Suprapubic skin (tissue), 4 donors: ENCODE data around the gene ERI3. TPM values are rescaled to one million over a fixed set of nuclear protein-coding genes. Genes with fewer than 3 reads are reported as not detected.

Experiments
- DNase-seq, 2 donors: peaks; one replicate each; pipeline ENCODE4 v3.0.0-alpha.2; 2019; ENCODE audit warnings: low spot score in 2 of 2
- H3K27ac ChIP-seq: fragments of 200-600 bp; sonication (generic); one replicate; pipeline ENCODE4 v1.5.1; 2019
- H3K27me3 ChIP-seq: fragments of 200-600 bp; sonication (generic); one replicate; pipeline ENCODE4 v1.5.1; 2019
- H3K36me3 ChIP-seq: fragments of 200-600 bp; sonication (generic); one replicate; pipeline ENCODE4 v1.5.1; 2019
- H3K4me1 ChIP-seq: fragments of 200-600 bp; sonication (generic); one replicate; pipeline ENCODE4 v1.5.1; 2019
- H3K4me3 ChIP-seq: fragments of 200-600 bp; sonication (generic); one replicate; pipeline ENCODE4 v1.5.1; 2019; ENCODE audit warnings: mild to moderate bottlenecking
- H3K9me3 ChIP-seq: fragments of 200-600 bp; sonication (generic); one replicate; pipeline ENCODE4 v1.5.1; 2019
- CTCF ChIP-seq, 2 donors: fragments of 200-600 bp in 1 of 2; fragments of 450-650 bp in 1 of 2; sonication (generic) in 1 of 2; IDR thresholded peaks; one replicate each; pipeline ENCODE4 v1.5.1; 2016 to 2019; ENCODE audit warnings: antibody characterized with exemption in 2 of 2, mild to moderate bottlenecking in 1 of 2, moderate library complexity in 1 of 2
- EP300 ChIP-seq: sonication (generic); formaldehyde crosslinking; IDR thresholded peaks from one replicate; pipeline ENCODE4 v1.6.1; 2017; ENCODE audit warnings: antibody characterized with exemption
- POLR2A ChIP-seq, 2 donors: fragments of 450-650 bp; IDR thresholded peaks; one replicate each; pipeline ENCODE4 v1.6.1; 2017; ENCODE audit warnings: antibody characterized with exemption in 2 of 2, mild to moderate bottlenecking in 2 of 2, moderate library complexity in 2 of 2
- POLR2AphosphoS5 ChIP-seq, 3 donors: sonication (generic); formaldehyde crosslinking; IDR thresholded peaks; one replicate each; pipeline ENCODE4 v1.6.1; 2017; ENCODE audit warnings: antibody characterized with exemption in 3 of 3
- WGBS: methylation state at CpG from one replicate; pipeline ENCODE4 v1.1.5; 2018; 5-methylcytosine and 5-hydroxymethylcytosine counted together
- total RNA-seq, 4 donors: library from RNA; depleted of rRNA; stranded (reverse); fragments of >200 nt; gene quantifications; one replicate each; pipeline ENCODE4 v1.1.0, GENCODE V29; 2016

Gene ERI3
- total RNA-seq, 4 donors from 2014 or later: 23.3 to 33.4 (median 31.0) TPM

GRCh38 chr1:44281962-44282703 is 72.9 kb downstream of the ERI3 start:
- Histone ChIP-seq H3K36me3 (peaks cover 32% of the 10 kb centered on the region), H3K27ac (no peak overlapping the region), H3K4me1 (peaks cover under 1% of the 10 kb centered on the region), H3K9me3 (no peaks in the 10 kb centered on the region), H3K4me3 (no peak overlapping the region), H3K27me3 (no peaks in the 10 kb centered on the region)
- TF ChIP-seq POLR2AphosphoS5 (IDR thresholded peaks at IDR 0.05): no peak
- no peak for TF ChIP-seq CTCF (IDR thresholded peaks at IDR 0.05)
- DNase-seq: no peak
- 80% methylated on average over 1 of the region's 1 CpG for WGBS

GRCh38 chr1:44276901-44277300 is 78.2 kb downstream of the ERI3 start:
- DNase-seq: no peak
- H3K36me3 ChIP-seq: peaks cover under 1% of the 10 kb centered on the region
- H3K27ac ChIP-seq: no peak overlapping the region
- no peak for TF ChIP-seq POLR2AphosphoS5 (IDR thresholded peaks at IDR 0.05)
- TF ChIP-seq CTCF (IDR thresholded peaks at IDR 0.05): no peak
- no peak for TF ChIP-seq EP300
- no peak for TF ChIP-seq POLR2A (IDR thresholded peaks at IDR 0.05)
- H3K4me3 ChIP-seq: no peak overlapping the region
- no peaks in the 10 kb centered on the region for H3K27me3 ChIP-seq
- H3K4me1 ChIP-seq: peaks cover 27% of the 10 kb centered on the region
- WGBS: 62% methylated on average over 2 of the region's 2 CpGs
- H3K9me3 ChIP-seq: no peaks in the 10 kb centered on the region

GRCh38 chr1:44275991-44276405 is 79.1 kb downstream of the ERI3 start:
- WGBS: 11% methylated on average over 3 of the region's 3 CpGs
- Histone ChIP-seq H3K4me1 (peaks cover 27% of the 10 kb centered on the region), H3K27me3 (no peaks in the 10 kb centered on the region)

DNA sequence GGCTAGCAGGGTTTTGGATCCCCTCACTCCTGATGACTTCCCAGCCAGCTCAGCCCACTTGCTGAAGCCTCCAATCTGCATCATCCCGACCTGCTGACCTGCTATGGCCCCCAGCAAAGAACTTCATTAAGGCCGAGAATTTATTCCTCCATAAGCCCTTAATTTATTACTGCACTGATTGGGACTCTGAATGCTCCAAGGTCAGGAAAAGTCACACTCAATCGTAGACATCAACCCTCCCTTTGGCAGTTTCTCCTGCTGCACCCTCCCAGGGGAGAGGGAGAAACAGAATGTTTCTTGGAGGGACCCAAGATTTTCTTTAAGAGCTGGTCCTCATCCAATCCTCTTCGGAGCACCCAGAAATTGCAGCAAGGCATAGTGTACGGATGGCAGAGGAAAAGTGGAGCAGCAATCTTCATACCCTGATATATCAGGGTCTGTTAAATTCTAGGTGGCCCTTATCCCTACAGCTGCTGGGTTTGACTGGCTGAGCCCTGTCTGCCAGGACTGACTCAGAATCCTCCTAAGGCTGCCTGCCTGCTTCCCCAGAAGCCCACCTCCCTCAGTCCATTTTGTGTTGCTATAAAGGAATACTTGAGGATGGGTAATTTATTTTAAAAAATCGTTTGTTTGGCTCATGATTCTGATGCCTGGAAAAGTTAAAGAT is 79.6 kb downstream of the ERI3 start:
- 49% methylated on average over 6 of the region's 6 CpGs for WGBS
- H3K4me3 ChIP-seq: no peak overlapping the region
- H3K9me3 ChIP-seq: no peaks in the 10 kb centered on the region
- DNase-seq: no peak
- no peak for TF ChIP-seq EP300
- TF ChIP-seq POLR2A (IDR thresholded peaks at IDR 0.05): no peak
- no peak for TF ChIP-seq POLR2AphosphoS5 (IDR thresholded peaks at IDR 0.05)
- TF ChIP-seq CTCF (IDR thresholded peaks at IDR 0.05): no peak
- H3K4me1 ChIP-seq: peaks cover 27% of the 10 kb centered on the region
- no peaks in the 10 kb centered on the region for H3K27me3 ChIP-seq
- H3K27ac ChIP-seq: no peak overlapping the region
- no peaks in the 10 kb centered on the region for H3K36me3 ChIP-seq

More at GRCh38 chr1:44275991-44276405, 79.1 kb downstream of the ERI3 start:
- Histone ChIP-seq H3K27ac (no peak overlapping the region), H3K36me3 (no peaks in the 10 kb centered on the region), H3K4me3 (no peak overlapping the region), H3K9me3 (no peaks in the 10 kb centered on the region)
- no peak for DNase-seq
- no peak for TF ChIP-seq CTCF (IDR thresholded peaks at IDR 0.05)
- TF ChIP-seq POLR2AphosphoS5 (IDR thresholded peaks at IDR 0.05): no peak
- no peak for TF ChIP-seq POLR2A (IDR thresholded peaks at IDR 0.05)
- no peak for TF ChIP-seq EP300

GRCh38 chr1:44273560-44274350 is 81.3 kb downstream of the ERI3 start:
- H3K27ac ChIP-seq: no peak overlapping the region
- 81% methylated on average over 6 of the region's 6 CpGs for WGBS
- no peaks in the 10 kb centered on the region for H3K27me3 ChIP-seq
- H3K9me3 ChIP-seq: no peaks in the 10 kb centered on the region
- TF ChIP-seq POLR2A (IDR thresholded peaks at IDR 0.05) (no peak), POLR2AphosphoS5 (IDR thresholded peaks at IDR 0.05) (no peak), EP300 (no peak)
- no peaks in the 10 kb centered on the region for H3K36me3 ChIP-seq
- peaks cover 27% of the 10 kb centered on the region for H3K4me1 ChIP-seq
- H3K4me3 ChIP-seq: no peak overlapping the region
- no peak for DNase-seq
